Measurements from ENCODE around the gene NMT1.

- TF ChIP-seq GATA2 (IDR thresholded peaks at IDR 0.05; ENCODE audit: low read depth, low read length) (no peak), GATA3 (IDR thresholded peaks at IDR 0.05; ENCODE audit: low read depth, low read length) (no peak)
Observed at GRCh38 chr17:45123930-45124796, 63.0 kb downstream of the NMT1 start.

Data from SH-SY5Y (cell line).